RWPE2 (cell line): ENCODE data around the gene FER.

Experiments
- ATAC-seq: fragments of 200-7000 bp; cut with Tn5 transposase; 3 replicates; pipeline ENCODE4 v1.9.1; 2021; ENCODE audit warnings: low read depth
- DNase-seq: peaks from one replicate; pipeline ENCODE4 v3.0.0-alpha.2; 2020; ENCODE audit warnings: low spot score
- H3K27ac ChIP-seq: fragments of 450-650 bp; 2 replicates; pipeline ENCODE4 v1.5.1; 2017; ENCODE audit warnings: mild to moderate bottlenecking; ENCODE audit not compliant: poor library complexity, severe bottlenecking
- H3K27me3 ChIP-seq: fragments of 250-450 bp; sonication (Bioruptor Pico); 2 replicates; pipeline ENCODE4 v1.5.1; 2021; ENCODE audit warnings: mild to moderate bottlenecking, moderate library complexity; ENCODE audit not compliant: insufficient read depth, poor library complexity, severe bottlenecking
- H3K36me3 ChIP-seq: fragments of 250-450 bp; sonication (Bioruptor Pico); 2 replicates; pipeline ENCODE4 v1.5.1; 2020; ENCODE audit warnings: low read depth, mild to moderate bottlenecking, moderate library complexity
- H3K4me1 ChIP-seq: fragments of 250-450 bp; sonication (Bioruptor Pico); 2 replicates; pipeline ENCODE4 v1.5.1; 2021; ENCODE audit warnings: mild to moderate bottlenecking, moderate library complexity; ENCODE audit not compliant: insufficient read depth, poor library complexity, severe bottlenecking
- H3K4me3 ChIP-seq: fragments of 250-450 bp; sonication (Bioruptor Pico); 2 replicates; pipeline ENCODE4 v1.5.1; 2021; ENCODE audit warnings: mild to moderate bottlenecking, moderate library complexity; ENCODE audit not compliant: severe bottlenecking
- H3K9me3 ChIP-seq: fragments of 250-450 bp; sonication (Bioruptor Pico); 2 replicates; pipeline ENCODE4 v1.5.1; 2021; ENCODE audit warnings: mild to moderate bottlenecking, moderate library complexity; ENCODE audit not compliant: severe bottlenecking
- TF ChIP-seq, protein P1 (sequence below): fragments of 450-650 bp; IDR thresholded peaks from one replicate; pipeline ENCODE4 v1.5.1; 2017; ENCODE audit warnings: mild to moderate bottlenecking, moderate library complexity; ENCODE audit not compliant: poor library complexity, severe bottlenecking

The FER gene

DNA sequence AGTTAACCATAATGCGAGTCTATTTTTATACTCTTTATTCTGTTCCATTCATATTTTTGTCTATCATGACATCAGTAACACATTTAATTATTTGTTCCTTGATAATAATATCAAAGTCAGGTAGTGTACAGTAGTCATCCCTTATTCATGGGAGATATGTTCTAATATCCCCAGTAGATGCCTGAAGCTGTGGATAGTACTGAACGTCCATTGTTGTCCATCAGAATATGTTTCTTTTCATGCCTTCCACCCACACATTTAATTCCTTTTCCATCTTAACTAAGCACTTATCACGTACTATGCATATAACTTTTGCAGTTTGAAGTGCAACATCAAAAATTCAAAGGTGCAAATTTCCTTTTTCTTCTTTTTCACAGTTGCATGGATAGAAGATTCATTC is 53.6 kb downstream of the FER start:
- Histone ChIP-seq H3K4me1 (peaks cover 41% of the 10 kb centered on the region), H3K27ac (peak overlapping the region; percentile 91), H3K27me3 (no peaks in the 10 kb centered on the region), H3K36me3 (peaks cover 18% of the 10 kb centered on the region), H3K4me3 (no peak overlapping the region), H3K9me3 (peaks cover 3% of the 10 kb centered on the region)
- DNase-seq = no peak
- TF ChIP-seq, protein P1, sequence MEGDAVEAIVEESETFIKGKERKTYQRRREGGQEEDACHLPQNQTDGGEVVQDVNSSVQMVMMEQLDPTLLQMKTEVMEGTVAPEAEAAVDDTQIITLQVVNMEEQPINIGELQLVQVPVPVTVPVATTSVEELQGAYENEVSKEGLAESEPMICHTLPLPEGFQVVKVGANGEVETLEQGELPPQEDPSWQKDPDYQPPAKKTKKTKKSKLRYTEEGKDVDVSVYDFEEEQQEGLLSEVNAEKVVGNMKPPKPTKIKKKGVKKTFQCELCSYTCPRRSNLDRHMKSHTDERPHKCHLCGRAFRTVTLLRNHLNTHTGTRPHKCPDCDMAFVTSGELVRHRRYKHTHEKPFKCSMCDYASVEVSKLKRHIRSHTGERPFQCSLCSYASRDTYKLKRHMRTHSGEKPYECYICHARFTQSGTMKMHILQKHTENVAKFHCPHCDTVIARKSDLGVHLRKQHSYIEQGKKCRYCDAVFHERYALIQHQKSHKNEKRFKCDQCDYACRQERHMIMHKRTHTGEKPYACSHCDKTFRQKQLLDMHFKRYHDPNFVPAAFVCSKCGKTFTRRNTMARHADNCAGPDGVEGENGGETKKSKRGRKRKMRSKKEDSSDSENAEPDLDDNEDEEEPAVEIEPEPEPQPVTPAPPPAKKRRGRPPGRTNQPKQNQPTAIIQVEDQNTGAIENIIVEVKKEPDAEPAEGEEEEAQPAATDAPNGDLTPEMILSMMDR = no peak
- peak; percentile 15; the same call in 2 of the 3 replicates for ATAC-seq

DNA sequence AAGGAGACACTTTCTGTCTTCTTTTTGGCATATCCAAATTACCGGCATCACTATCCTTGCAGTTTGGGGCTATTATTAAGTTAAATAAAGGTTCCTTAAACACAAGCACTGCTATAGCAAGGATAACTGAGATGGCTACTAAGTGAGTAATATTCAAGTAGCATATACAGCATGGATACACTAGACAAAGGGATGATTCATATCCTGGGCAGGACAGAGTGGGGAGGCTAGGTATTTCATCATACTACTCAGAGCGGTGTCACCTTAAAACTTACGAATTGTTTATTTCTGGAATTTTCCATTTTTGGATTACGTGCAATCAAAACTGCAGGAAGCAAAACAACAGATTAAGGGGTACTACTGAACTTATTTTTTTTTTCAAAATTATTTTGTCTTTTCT is 54.1 kb downstream of the FER start:
- Histone ChIP-seq H3K4me3 (no peak overlapping the region), H3K36me3 (peaks cover 18% of the 10 kb centered on the region), H3K9me3 (peaks cover 3% of the 10 kb centered on the region), H3K27ac (peak overlapping the region; percentile 91), H3K27me3 (no peaks in the 10 kb centered on the region), H3K4me1 (peaks cover 41% of the 10 kb centered on the region)
- TF ChIP-seq, protein P1 = no peak
- ATAC-seq (peak; percentile 100), DNase-seq (no peak)

DNA sequence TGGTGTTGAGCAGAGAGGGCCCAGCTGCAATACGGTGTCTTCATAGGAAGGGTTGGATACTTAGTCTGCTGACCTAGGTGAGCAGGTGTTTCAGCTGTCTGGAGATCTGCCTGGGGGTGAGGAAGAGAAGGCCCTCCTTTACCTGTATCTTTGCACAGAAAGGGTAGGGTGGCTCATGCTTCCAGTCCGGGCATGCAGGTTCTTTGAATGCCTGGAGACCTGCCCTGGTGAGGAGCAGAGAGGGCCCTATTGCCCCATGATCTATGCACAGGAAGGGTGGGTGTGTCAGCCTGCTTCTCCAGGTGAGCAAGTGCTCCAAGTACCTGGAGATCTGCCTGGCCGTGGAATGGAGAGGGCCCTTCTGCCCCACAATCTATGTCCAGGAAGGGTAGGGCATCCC is 63.0 kb downstream of the FER start:
- DNase-seq (no peak), ATAC-seq (no peak)
- Histone ChIP-seq H3K4me1 (peaks cover 3% of the 10 kb centered on the region), H3K27me3 (no peaks in the 10 kb centered on the region), H3K9me3 (peaks cover 7% of the 10 kb centered on the region), H3K4me3 (no peak overlapping the region), H3K36me3 (peaks cover 11% of the 10 kb centered on the region; the same call in 1 of the 2 replicates), H3K27ac (no peak overlapping the region)
- TF ChIP-seq, protein P1 = no peak

DNA sequence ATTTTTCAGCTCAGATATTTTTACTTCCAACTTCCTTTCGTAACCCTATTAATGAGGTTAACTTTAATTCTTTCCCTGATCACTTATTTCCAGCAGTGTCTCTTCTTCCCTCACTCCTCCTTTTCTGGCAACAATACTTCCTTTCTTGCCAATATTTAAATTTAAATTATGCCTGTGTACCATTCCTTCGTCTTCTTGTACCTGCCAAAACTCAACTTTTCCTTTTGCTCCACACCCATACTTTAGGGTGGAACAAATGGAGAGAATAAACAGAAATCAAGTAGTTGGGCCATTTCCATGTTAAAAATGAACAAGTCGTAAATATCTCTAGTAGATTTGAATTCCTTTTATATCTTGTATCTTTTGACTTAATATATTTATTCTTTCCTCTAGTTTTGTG is 66.0 kb downstream of the FER start:
- no peak for ATAC-seq
- peaks cover 7% of the 10 kb centered on the region for H3K9me3 ChIP-seq
- TF ChIP-seq, protein P1 = no peak
- no peak for DNase-seq
- H3K4me1 ChIP-seq = peaks cover 8% of the 10 kb centered on the region
- H3K4me3 ChIP-seq = no peak overlapping the region
- H3K27ac ChIP-seq = no peak overlapping the region
- H3K27me3 ChIP-seq = no peaks in the 10 kb centered on the region
- peaks cover 11% of the 10 kb centered on the region; the same call in 1 of the 2 replicates for H3K36me3 ChIP-seq

DNA sequence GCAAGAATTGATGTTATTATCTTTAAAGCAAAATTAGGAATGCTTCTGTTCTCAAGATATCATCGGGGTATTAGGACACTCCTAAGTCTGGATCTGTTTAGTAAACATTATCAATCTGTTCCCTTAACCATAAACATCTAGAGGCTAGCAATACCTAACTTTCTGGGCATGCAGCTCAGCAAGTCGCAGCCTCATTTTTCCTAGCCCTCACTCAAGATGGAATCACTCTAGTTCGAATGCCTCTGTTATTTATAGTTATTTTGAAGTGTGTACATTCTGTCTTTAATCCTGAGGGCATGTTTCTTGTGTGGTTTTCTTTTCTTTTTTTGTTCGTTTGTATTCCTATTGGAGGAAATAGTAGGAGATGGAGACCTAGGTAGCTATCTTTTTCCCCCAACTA is 66.9 kb downstream of the FER start:
- DNase-seq (no peak), ATAC-seq (no peak)
- Histone ChIP-seq H3K27ac (no peak overlapping the region), H3K27me3 (no peaks in the 10 kb centered on the region), H3K4me1 (peaks cover 8% of the 10 kb centered on the region), H3K4me3 (no peak overlapping the region), H3K36me3 (peaks cover 11% of the 10 kb centered on the region; the same call in 1 of the 2 replicates), H3K9me3 (peaks cover 4% of the 10 kb centered on the region)
- TF ChIP-seq, protein P1 = no peak
